ENCODE data around the gene ZXDC. TPM values are rescaled to one million over a fixed set of nuclear protein-coding genes. Genes with fewer than 3 reads are reported as not detected.

The ZXDC gene
- total and polyA plus RNA-seq, 9 donors = 14.4 to 47.3 (median 32.7) TPM

DNA sequence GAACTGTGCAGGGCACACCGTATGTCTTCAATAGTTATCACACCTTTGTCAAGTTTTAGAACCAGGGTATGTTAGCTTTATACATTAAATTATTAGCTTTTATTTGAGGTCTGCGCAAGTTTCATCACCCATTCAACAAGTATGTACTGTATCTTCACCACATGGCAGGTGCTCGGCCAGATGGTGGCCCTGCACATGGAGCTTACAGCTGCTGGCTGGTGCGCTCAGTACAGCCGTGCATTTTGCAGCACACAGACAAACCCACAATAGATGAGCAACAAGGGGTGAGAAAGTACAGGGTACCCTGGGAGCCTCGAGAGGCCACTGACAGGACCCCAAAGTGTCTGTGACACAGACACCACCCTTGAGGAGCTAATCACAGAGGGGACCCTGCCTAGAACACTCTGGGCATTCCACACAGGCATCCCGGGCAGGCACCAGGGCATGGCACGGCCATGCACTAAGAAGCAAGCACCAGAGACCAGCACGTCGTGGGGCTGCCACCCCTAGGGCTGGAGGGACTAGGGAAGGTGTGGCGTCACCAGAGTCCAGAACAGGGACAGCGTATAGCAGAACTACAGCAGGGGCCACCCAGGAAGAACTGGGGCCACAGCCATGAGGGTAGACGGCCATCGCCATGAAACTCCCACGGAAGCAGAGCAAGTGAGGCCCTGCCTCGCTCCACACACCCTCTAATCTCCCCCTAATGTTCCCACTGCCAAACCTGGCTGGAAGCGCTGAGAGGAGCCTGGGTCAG is 27.4 kb downstream of the ZXDC start:
- no peaks in the 10 kb centered on the region for H3K4me1 ChIP-seq (ENCODE audit: insufficient read depth)
- H3K27me3 ChIP-seq = no peaks in the 10 kb centered on the region
- no peaks in the 10 kb centered on the region for H3K9me3 ChIP-seq
- no peak for TF ChIP-seq EP300 (IDR thresholded peaks at IDR 0.05)
- no peak for TF ChIP-seq POLR2A (IDR thresholded peaks at IDR 0.05)
- TF ChIP-seq, protein P1, sequence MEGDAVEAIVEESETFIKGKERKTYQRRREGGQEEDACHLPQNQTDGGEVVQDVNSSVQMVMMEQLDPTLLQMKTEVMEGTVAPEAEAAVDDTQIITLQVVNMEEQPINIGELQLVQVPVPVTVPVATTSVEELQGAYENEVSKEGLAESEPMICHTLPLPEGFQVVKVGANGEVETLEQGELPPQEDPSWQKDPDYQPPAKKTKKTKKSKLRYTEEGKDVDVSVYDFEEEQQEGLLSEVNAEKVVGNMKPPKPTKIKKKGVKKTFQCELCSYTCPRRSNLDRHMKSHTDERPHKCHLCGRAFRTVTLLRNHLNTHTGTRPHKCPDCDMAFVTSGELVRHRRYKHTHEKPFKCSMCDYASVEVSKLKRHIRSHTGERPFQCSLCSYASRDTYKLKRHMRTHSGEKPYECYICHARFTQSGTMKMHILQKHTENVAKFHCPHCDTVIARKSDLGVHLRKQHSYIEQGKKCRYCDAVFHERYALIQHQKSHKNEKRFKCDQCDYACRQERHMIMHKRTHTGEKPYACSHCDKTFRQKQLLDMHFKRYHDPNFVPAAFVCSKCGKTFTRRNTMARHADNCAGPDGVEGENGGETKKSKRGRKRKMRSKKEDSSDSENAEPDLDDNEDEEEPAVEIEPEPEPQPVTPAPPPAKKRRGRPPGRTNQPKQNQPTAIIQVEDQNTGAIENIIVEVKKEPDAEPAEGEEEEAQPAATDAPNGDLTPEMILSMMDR (IDR thresholded peaks at IDR 0.05) = no peak
- 87 to 89% (median 88%) methylated on average over 17 of the region's 17 CpGs for WGBS, 3 donors
- H3K27ac ChIP-seq = no peak overlapping the region
- H3K36me3 ChIP-seq = no peaks in the 10 kb centered on the region
- intact Hi-C loops (cut with DNase I) = no loop called here
- H3K4me3 ChIP-seq = no peak overlapping the region
- peak in 2 of 5 donors; percentile 9 to 10 for DNase-seq

DNA sequence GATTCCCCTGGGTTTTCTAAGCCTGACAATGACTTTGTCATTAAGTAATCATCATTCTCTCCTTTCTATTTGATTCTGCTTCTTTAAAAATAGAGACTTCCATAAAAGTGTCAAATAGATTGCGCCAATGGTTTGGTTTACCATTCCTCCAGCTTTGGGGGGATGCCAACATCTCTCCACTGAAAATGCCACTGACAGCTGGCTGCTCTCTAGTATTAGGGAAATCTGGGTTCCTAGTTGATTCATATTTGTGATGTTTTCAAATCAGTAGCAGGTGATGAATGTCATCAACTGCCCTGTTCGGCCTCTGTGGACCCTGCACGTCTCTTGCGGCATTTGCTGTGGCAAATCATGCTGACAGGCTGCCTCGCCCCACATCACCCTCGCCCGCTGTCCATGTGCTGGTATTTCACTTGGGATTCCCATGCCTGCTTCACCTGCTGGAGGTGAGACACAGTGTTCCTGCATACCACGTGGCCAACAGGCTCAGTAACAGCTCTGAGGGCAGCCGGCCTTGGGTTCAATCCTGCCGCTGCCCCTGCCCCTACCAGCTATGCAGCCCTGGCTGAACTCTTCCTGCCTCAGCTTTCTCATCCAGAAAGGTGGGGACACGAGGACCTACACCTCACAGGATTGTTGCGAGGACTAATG is 28.1 kb downstream of the ZXDC start:
- H3K36me3 ChIP-seq = no peaks in the 10 kb centered on the region
- 61 to 80% (median 67%) methylated on average over 11 to 12 of the region's 12 CpGs for WGBS, 3 donors

DNA sequence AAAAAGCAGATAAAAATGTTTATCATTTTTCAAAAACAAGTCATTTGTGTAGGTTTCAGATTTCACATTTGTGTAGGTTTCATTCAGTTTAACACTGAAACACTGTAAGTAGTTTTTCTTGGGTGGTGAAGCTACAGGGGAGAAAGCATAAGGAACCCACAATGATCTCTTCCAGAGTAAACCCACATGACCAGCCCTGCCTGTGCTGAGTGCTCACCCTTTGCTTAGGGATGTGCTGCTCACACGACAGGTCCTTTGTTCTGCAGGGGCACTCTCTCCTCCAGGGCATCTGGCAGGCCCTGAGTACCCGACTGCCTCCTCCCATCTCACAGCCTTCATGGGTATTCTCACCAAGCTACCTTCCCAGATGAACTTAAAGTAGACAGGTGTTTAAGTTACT is 28.9 kb downstream of the ZXDC start:
- TF ChIP-seq, protein P1 (IDR thresholded peaks at IDR 0.05) = no peak
- TF ChIP-seq EP300 (IDR thresholded peaks at IDR 0.05) (no peak), POLR2A (IDR thresholded peaks at IDR 0.05) (no peak)
- DNase-seq = peak in 1 of 5 donors; percentile 9
- H3K27ac ChIP-seq = no peak overlapping the region
- no peaks in the 10 kb centered on the region for H3K9me3 ChIP-seq
- intact Hi-C loops (cut with DNase I) = no loop called here
- no peaks in the 10 kb centered on the region for H3K27me3 ChIP-seq
- H3K4me3 ChIP-seq = no peak overlapping the region
- WGBS, 3 donors = 57 to 76% (median 69%) methylated on average over 2 of the region's 2 CpGs
- no peaks in the 10 kb centered on the region for H3K36me3 ChIP-seq
- H3K4me1 ChIP-seq (ENCODE audit: insufficient read depth) = no peaks in the 10 kb centered on the region

More for the DNA sequence above, 28.1 kb downstream of the ZXDC start:
- intact Hi-C loops (cut with DNase I) = no loop called here
- TF ChIP-seq EP300 (IDR thresholded peaks at IDR 0.05) (no peak), POLR2A (IDR thresholded peaks at IDR 0.05) (no peak)
- TF ChIP-seq, protein P1 (IDR thresholded peaks at IDR 0.05) = no peak
- peak in 2 of 5 donors; percentile 7 to 10 for DNase-seq
- no peaks in the 10 kb centered on the region for H3K27me3 ChIP-seq
- H3K9me3 ChIP-seq = no peaks in the 10 kb centered on the region
- no peak overlapping the region for H3K4me3 ChIP-seq
- no peaks in the 10 kb centered on the region for H3K4me1 ChIP-seq (ENCODE audit: insufficient read depth)
- no peak overlapping the region for H3K27ac ChIP-seq

DNA sequence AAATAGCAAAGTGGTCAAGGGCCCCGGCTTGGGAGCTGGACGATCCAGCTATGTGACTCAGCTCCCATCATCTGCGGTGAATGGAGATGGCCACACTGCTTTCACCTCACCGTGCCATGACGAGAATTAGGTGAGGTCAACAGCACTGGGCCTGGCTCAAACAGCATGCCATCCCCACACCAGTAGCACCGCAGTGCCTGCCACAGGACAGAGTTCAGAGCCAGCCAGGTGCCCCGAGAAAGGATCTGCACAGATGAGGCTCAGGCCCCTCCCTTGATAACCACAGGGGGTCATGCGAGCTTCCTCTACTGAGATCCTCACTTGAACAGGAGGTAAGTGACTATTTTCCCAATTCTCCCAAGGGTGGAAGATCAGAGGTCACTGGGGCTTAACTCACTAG is 29.4 kb downstream of the ZXDC start:
- peak in 1 of 5 donors; percentile 11 for DNase-seq

More for the DNA sequence above, 29.4 kb downstream of the ZXDC start:
- Histone ChIP-seq H3K36me3 (no peaks in the 10 kb centered on the region), H3K9me3 (no peaks in the 10 kb centered on the region), H3K27ac (no peak overlapping the region), H3K4me3 (no peak overlapping the region), H3K27me3 (no peaks in the 10 kb centered on the region), H3K4me1 (ENCODE audit: insufficient read depth) (peaks cover 3% of the 10 kb centered on the region)
- TF ChIP-seq EP300 (IDR thresholded peaks at IDR 0.05) = no peak
- TF ChIP-seq POLR2A (IDR thresholded peaks at IDR 0.05) = no peak
- TF ChIP-seq, protein P1 (IDR thresholded peaks at IDR 0.05) = no peak
- 81 to 86% (median 84%) methylated on average over 8 of the region's 8 CpGs for WGBS, 3 donors
- intact Hi-C loops (cut with DNase I) = no loop called here

All from ovary (tissue), 9 donors.